HG02852 (cell line): ENCODE results near the gene WWC2.
"Not testable (repeated sequence)": the region's sequence is repeated elsewhere in the genome, so short reads cannot be mapped to it uniquely, and the experiment has no call there.

ENCODE experiments used
- ATAC-seq: cut with Tn5 transposase; IDR thresholded peaks from one replicate; pipeline ENCODE4 v1.9.1; 2021; ENCODE audit warnings: mild to moderate bottlenecking, moderate library complexity; ENCODE audit not compliant: unreplicated experiment

WWC2 gene

GRCh38 chr4:183139972-183140570, 41.0 kb downstream of the WWC2 start:
- ATAC-seq = no peak

GRCh38 chr4:183140911-183141320, 41.9 kb downstream of the WWC2 start:
- ATAC-seq = no peak

- no peak for ATAC-seq
Measured at GRCh38 chr4:183141997-183142396, 42.9 kb downstream of the WWC2 start.

GRCh38 chr4:183142571-183143550, 43.8 kb downstream of the WWC2 start:
- no peak for ATAC-seq

- ATAC-seq = no peak
Measured at GRCh38 chr4:183144787-183145186, 45.7 kb downstream of the WWC2 start.

- ATAC-seq = no peak
Measured at GRCh38 chr4:183145773-183146172, 46.7 kb downstream of the WWC2 start.

- no peak for ATAC-seq
Measured at GRCh38 chr4:183146478-183146877, 47.4 kb downstream of the WWC2 start.

GRCh38 chr4:183147196-183147595, 48.1 kb downstream of the WWC2 start:
- no peak for ATAC-seq

- ATAC-seq = no peak
Measured at GRCh38 chr4:183147983-183148382, 48.9 kb downstream of the WWC2 start.

GRCh38 chr4:183149616-183150539, 50.8 kb downstream of the WWC2 start:
- ATAC-seq = no peak

- ATAC-seq = not testable (repeated sequence)
Measured at GRCh38 chr4:183150664-183151063, 51.6 kb downstream of the WWC2 start.

- ATAC-seq = not testable (repeated sequence)
Measured at GRCh38 chr4:183152232-183152631, 53.2 kb downstream of the WWC2 start.

GRCh38 chr4:183153190-183153916, 54.3 kb downstream of the WWC2 start:
- no peak for ATAC-seq

GRCh38 chr4:183154701-183155391, 55.8 kb downstream of the WWC2 start:
- no peak for ATAC-seq

GRCh38 chr4:183155450-183156184, 56.6 kb downstream of the WWC2 start:
- no peak for ATAC-seq

GRCh38 chr4:183157215-183157614, 58.2 kb downstream of the WWC2 start:
- ATAC-seq = no peak

- ATAC-seq = no peak
Measured at GRCh38 chr4:183158062-183158461, 59.0 kb downstream of the WWC2 start.

- no peak for ATAC-seq
Measured at GRCh38 chr4:183161630-183162029, 62.6 kb downstream of the WWC2 start.

- no peak for ATAC-seq
Measured at GRCh38 chr4:183163135-183163534, 64.1 kb downstream of the WWC2 start.
